LHCN-M2 (cell line): ENCODE results near the gene GPR119. TPM values are rescaled to one million over a fixed set of nuclear protein-coding genes. Genes with fewer than 3 reads are reported as not detected.
A peak's percentile ranks its signal among the peaks of the same experiment; 100 is the strongest.
"Not testable (repeated sequence)": the region's sequence is repeated elsewhere in the genome, so short reads cannot be mapped to it uniquely, and the experiment has no call there.

Experiments used
- DNase-seq: peaks from one replicate; pipeline ENCODE4 v3.0.0-alpha.2; 2012; ENCODE audit warnings: low read depth
- total RNA-seq: library from RNA; depleted of rRNA; stranded (reverse); fragments of >200 nt; gene quantifications from 2 replicates; pipeline ENCODE4 v1.2.3, GENCODE V29; 2014; rRNA removed

Gene GPR119
- total RNA-seq, 1 experiment from 2014 or later, result not detected

- peak; percentile 79 for DNase-seq
Measured at GRCh38 chrX:130339408-130340222, 45.9 kb downstream of the GPR119 start, which contains the start of gene SLC25A14. Gene SLC25A14 (plus strand): TSS chrX:130339919. CDS start chrX:130340279, 360 bp downstream.

DNA sequence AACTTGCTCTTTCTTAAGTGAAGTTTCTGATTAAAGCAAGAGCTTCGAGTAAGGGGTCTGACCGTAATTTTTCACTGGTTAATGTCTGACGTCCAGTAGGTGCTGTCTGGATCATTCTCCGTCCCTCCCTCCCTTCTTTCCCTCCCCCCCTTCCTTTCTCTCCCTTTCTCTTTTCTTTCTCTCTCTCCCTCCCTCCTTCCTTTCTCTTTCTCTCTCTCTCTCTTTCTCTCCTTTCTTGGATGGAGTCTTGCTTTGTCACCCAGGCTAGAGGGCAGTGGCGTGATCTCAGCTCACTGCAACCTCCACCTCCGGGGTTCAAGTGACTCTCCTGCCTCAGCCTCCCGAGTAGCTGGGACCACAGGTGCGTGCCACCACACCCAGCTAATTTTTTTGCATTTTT, 46.6 kb downstream of the GPR119 start:
- not testable (repeated sequence) for DNase-seq

DNA sequence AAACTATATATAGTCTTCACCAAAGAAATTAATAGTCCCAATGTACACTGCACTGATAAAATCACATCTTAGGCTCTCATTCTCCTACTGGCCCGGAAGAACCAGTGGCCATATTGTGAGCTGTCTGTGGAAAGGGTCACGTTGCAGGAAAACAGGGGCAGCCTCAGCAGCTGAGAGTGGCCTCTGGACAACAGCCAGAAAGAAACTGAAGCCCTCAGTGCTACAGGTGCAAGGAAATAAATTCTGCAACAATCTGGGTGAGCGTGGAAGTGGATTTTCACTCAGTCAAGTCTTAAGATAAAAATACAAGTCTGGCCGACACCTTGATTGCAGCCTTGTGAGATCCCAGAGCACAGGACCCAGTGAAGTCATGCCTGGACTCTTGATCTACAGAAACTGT, 48.9 kb downstream of the GPR119 start:
- no peak for DNase-seq

Other genes starting within 250 kb of the GPR119 start
- gene AIFM1, start 219.8 kb downstream of the GPR119 start, total RNA-seq, result 17.4 and 23.0 TPM in 2 replicates
- 0.71 TPM in 1 of 2 replicates, not detected in the other for gene RAB33A, start 213.7 kb downstream of the GPR119 start, total RNA-seq
- 6.2 and 7.7 TPM in 2 replicates for gene ZNF280C, start 116.8 kb downstream of the GPR119 start, total RNA-seq
- gene SLC25A14, start 45.8 kb downstream of the GPR119 start, total RNA-seq, result 18.6 and 20.2 TPM in 2 replicates
- gene RBMX2, start 16.3 kb upstream of the GPR119 start, total RNA-seq, result 15.5 and 21.6 TPM in 2 replicates